Spleen (tissue), 7 donors: ENCODE measurements around the gene PIGW.

ENCODE experiments used
- POLR2A ChIP-seq, 3 donors: fragments of 450-650 bp; IDR thresholded peaks; one replicate each; pipeline ENCODE4 v1.5.1; 2017; ENCODE audit warnings: antibody characterized with exemption in 3 of 3, mild to moderate bottlenecking in 1 of 3
- TF ChIP-seq, protein P1 (sequence below), 11 experiments: fragments of 200-600 bp in 7 of 11; fragments of 450-650 bp in 4 of 11; sonication (generic) in 4 of 11; IDR thresholded peaks in 8 of 11; conservative IDR thresholded peaks in 3 of 11; 1 replicate in 7 of 11; 2 replicates in 4 of 11; pipeline versions ENCODE4 v1.4.0 to v1.8.0; 2016 to 2021; ENCODE audit warnings: antibody characterized with exemption in 11 of 11, inconsistent platforms in 4 of 11, mild to moderate bottlenecking in 1 of 11
- donor health status: DM: no; HTN: no; CAD: no; lungs with moderate emphysema.
- donor health status: DM: no; HTN: no; CAD: no.
- donor health status: DM: no; HTN: no; CAD: no.

DNA sequence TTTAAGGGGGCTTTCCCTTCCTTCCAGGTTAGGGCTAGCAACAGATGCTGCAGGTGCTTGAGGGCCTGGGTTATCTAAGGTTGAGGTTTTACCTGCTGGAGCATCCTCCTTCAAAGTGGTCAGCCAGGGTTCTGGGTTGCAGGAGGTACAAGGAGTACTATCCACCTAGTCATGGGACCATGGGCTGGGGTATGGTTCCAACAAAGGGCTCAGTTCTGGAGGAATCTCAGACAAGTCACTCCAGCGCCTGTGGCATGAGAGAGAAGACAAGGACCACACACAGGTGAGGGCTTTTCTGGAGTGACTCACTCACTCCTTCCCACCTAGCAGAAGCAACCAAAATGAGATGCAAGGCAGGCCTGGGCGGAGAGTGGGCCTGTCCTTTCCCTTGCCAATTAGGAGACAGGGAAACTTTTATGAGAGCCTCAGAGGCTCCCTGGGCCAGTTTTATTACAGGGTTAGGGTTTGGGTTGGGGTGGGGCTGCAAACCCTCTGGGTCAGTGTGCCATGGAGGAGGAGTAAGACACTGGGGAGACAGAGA, 2.3 kb upstream of the PIGW start:
- TF ChIP-seq, protein P1, sequence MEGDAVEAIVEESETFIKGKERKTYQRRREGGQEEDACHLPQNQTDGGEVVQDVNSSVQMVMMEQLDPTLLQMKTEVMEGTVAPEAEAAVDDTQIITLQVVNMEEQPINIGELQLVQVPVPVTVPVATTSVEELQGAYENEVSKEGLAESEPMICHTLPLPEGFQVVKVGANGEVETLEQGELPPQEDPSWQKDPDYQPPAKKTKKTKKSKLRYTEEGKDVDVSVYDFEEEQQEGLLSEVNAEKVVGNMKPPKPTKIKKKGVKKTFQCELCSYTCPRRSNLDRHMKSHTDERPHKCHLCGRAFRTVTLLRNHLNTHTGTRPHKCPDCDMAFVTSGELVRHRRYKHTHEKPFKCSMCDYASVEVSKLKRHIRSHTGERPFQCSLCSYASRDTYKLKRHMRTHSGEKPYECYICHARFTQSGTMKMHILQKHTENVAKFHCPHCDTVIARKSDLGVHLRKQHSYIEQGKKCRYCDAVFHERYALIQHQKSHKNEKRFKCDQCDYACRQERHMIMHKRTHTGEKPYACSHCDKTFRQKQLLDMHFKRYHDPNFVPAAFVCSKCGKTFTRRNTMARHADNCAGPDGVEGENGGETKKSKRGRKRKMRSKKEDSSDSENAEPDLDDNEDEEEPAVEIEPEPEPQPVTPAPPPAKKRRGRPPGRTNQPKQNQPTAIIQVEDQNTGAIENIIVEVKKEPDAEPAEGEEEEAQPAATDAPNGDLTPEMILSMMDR (IDR thresholded peaks at IDR 0.05 in 8 of 11, conservative IDR thresholded peaks at IDR 0.05 in 3 of 11): no peak
- TF ChIP-seq POLR2A (IDR thresholded peaks at IDR 0.05): no peak
